MM.1S (cell line): Measurements from ENCODE around the gene PTPRN2.

ENCODE experiments used
- EZH2 ChIP-seq: fragments of 300-600 bp; sonication (generic); optimal IDR thresholded peaks from 2 replicates; pipeline ENCODE3; 2017; ENCODE audit warnings: low read depth, mild to moderate bottlenecking, antibody characterized with exemption, low read length, mixed read lengths
- TF ChIP-seq, protein P1 (sequence below): fragments of 300-600 bp; sonication (generic); IDR thresholded peaks from 2 replicates; pipeline ENCODE4 v1.5.1; 2016; ENCODE audit warnings: antibody characterized with exemption, low read length, mixed read lengths

DNA sequence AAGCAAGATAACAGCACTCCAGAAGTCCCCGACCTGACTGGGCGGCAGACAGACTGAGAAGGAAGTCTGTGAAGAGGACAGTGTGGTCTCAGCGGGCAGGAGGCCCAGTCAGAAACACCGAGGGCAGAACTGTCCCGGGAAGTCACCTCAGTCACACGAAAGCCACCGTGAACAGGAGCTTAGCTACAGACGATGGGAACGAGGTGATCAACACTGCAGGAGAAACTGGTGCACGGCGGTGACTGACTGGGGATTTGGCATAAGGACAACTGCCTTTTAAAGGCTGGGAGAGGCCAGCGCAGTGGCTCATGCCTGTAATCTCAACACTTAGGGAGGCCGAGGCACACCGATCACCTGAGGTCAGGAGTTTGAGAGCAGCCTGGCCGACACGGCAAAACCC lies 217.8 kb downstream of the PTPRN2 start:
- TF ChIP-seq, protein P1, sequence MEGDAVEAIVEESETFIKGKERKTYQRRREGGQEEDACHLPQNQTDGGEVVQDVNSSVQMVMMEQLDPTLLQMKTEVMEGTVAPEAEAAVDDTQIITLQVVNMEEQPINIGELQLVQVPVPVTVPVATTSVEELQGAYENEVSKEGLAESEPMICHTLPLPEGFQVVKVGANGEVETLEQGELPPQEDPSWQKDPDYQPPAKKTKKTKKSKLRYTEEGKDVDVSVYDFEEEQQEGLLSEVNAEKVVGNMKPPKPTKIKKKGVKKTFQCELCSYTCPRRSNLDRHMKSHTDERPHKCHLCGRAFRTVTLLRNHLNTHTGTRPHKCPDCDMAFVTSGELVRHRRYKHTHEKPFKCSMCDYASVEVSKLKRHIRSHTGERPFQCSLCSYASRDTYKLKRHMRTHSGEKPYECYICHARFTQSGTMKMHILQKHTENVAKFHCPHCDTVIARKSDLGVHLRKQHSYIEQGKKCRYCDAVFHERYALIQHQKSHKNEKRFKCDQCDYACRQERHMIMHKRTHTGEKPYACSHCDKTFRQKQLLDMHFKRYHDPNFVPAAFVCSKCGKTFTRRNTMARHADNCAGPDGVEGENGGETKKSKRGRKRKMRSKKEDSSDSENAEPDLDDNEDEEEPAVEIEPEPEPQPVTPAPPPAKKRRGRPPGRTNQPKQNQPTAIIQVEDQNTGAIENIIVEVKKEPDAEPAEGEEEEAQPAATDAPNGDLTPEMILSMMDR: no peak
- no peak for TF ChIP-seq EZH2
